ENCODE data around the gene IL22.

DNA sequence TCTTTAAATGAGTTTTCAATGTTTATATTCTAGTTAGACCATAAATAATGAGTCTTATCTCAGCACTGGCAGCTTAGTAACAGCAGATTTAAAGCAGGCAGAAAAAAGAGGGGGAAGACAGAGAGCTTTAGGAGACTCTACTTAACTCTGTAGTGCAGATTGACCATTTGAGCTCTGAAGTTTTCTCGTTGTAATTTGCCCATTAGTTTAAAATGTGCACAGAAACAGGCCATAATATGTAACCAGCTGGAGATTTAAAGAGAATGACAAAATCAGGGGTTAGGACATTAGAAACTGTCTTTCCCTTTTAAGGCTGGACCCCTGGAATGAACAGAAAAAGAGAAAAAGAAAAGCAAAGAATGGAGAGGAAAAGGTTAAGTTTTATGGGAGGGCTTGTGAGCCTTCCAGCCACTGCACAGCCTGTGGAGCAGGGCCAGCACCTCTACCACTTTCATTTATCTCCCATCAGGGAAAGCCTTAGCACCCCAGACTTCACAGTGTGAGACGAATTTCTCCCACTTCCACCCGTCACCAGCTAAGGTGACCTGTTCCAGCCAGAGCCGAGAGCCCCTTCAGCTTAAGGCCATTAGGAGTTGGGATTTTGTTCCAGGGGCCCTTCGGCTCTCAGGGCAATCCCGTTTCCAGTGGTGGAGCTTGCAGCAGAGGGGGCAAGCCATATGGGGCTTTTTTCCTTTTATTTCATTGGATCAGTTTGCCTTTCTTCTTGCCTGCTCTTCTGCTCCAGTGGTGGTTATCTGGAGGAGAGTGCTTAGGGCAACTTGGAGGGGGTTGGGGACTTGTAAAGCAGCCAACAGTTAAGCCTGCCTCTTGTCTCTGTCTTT lies 8.0 kb downstream of the IL22 start:
- TF ChIP-seq, protein P1, sequence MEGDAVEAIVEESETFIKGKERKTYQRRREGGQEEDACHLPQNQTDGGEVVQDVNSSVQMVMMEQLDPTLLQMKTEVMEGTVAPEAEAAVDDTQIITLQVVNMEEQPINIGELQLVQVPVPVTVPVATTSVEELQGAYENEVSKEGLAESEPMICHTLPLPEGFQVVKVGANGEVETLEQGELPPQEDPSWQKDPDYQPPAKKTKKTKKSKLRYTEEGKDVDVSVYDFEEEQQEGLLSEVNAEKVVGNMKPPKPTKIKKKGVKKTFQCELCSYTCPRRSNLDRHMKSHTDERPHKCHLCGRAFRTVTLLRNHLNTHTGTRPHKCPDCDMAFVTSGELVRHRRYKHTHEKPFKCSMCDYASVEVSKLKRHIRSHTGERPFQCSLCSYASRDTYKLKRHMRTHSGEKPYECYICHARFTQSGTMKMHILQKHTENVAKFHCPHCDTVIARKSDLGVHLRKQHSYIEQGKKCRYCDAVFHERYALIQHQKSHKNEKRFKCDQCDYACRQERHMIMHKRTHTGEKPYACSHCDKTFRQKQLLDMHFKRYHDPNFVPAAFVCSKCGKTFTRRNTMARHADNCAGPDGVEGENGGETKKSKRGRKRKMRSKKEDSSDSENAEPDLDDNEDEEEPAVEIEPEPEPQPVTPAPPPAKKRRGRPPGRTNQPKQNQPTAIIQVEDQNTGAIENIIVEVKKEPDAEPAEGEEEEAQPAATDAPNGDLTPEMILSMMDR (conservative IDR thresholded peaks at IDR 0.05; ENCODE audit: low read length), result no peak
- no peak for TF ChIP-seq EZH2phosphoT487 (IDR thresholded peaks at IDR 0.05; ENCODE audit: borderline replicate concordance)

Data from Loucy (cell line).